Measurements from ENCODE around the gene SARDH. TPM values are rescaled to one million over a fixed set of nuclear protein-coding genes. Genes with fewer than 3 reads are reported as not detected.

Gene SARDH
- total and polyA plus RNA-seq, 2 of the 13 experiments (the other 11 are each of a cell fraction or from before 2014, with no cell fraction given), result 11.6 to 34.9 TPM

DNA sequence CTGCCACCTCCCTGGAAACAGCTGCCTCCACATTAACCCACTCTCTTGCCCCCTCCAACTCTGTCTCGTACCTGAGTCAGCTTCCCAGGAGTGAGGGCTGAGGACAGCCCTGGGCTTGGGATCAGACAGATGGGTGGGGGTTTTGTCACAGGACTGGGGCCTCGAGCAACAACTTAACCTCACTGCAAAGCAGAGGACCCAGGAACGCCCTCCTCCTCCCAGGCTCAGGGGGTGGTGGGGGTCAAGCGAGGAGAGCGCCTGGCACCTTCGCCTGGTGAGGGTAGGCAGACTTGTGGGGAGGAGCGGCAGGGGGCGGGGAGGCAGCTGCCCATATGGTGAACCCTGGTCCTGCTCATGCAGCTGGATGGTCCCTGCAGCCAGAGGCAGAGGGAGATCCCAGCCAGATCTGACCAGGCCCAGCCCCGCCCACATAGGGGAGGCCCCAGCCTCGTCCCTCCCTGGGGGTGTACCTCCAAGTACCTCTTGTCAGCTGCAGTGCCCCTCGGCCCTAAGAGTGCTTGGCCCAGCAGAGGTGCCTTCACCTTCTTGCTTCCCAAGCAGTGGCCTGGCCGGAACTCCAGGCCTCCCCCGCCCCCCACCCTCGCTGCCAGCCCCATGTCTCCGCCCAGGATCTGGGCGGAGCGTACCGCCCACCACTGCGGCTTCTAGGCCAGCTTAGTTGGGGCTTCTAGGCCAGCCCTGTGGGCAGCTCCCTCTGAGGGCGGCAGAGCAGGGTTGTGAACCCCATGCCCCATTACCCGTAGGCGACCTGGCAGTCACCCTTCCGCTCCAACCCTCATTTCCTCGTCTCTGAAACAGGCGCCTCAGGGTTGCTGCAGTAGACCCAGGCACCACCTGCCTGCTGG is at the start of gene SARDH (continued):
- peak; percentile 82 for TF ChIP-seq ZFY (CRISPR knock-in tag; IDR thresholded peaks at IDR 0.05)
- peak; percentile 81 for TF ChIP-seq SP4 (CRISPR knock-in tag; IDR thresholded peaks at IDR 0.05)
- no peak for TF ChIP-seq ZBTB1 (CRISPR knock-in tag; IDR thresholded peaks at IDR 0.05; ENCODE audit: borderline replicate concordance)
- TF ChIP-seq ZNF367 (CRISPR knock-in tag; IDR thresholded peaks at IDR 0.05; ENCODE audit: borderline replicate concordance), result no peak
- TF ChIP-seq, protein P1, sequence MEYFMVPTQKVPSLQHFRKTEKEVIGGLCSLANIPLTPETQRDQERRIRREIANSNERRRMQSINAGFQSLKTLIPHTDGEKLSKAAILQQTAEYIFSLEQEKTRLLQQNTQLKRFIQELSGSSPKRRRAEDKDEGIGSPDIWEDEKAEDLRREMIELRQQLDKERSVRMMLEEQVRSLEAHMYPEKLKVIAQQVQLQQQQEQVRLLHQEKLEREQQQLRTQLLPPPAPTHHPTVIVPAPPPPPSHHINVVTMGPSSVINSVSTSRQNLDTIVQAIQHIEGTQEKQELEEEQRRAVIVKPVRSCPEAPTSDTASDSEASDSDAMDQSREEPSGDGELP (IDR thresholded peaks at IDR 0.05; ENCODE audit: borderline replicate concordance, low read depth), result peak; percentile 94; the same call in 1 of the 2 replicates
- TF ChIP-seq ZBTB4 (CRISPR knock-in tag; IDR thresholded peaks at IDR 0.05; ENCODE audit: borderline replicate concordance), result 0 out of 2 replicates have a peak, but pooled peaks have one; percentile 20
- TF ChIP-seq HDAC1 (CRISPR knock-in tag; IDR thresholded peaks at IDR 0.05), result peak; percentile 53
- TF ChIP-seq ZNF225 (CRISPR knock-in tag; IDR thresholded peaks at IDR 0.05), result no peak
- peak; percentile 2; the same call in 1 of the 2 replicates for TF ChIP-seq ZC3H13 (CRISPR knock-in tag; IDR thresholded peaks at IDR 0.05)
- peak; percentile 84 for TF ChIP-seq POLR2G (IDR thresholded peaks at IDR 0.05; ENCODE audit: low read depth, low read length)
- TF ChIP-seq ZBTB21 (CRISPR knock-in tag; IDR thresholded peaks at IDR 0.05), result no peak
- peak; percentile 26 for TF ChIP-seq CTCF (CRISPR knock-in tag; IDR thresholded peaks at IDR 0.05)
- TF ChIP-seq, protein P2, sequence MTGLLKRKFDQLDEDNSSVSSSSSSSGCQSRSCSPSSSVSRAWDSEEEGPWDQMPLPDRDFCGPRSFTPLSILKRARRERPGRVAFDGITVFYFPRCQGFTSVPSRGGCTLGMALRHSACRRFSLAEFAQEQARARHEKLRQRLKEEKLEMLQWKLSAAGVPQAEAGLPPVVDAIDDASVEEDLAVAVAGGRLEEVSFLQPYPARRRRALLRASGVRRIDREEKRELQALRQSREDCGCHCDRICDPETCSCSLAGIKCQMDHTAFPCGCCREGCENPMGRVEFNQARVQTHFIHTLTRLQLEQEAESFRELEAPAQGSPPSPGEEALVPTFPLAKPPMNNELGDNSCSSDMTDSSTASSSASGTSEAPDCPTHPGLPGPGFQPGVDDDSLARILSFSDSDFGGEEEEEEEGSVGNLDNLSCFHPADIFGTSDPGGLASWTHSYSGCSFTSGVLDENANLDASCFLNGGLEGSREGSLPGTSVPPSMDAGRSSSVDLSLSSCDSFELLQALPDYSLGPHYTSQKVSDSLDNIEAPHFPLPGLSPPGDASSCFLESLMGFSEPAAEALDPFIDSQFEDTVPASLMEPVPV (CRISPR knock-in tag; IDR thresholded peaks at IDR 0.05), result 0 out of 2 replicates have a peak, but pooled peaks have one; percentile 7
- TF ChIP-seq ZNF761 (CRISPR knock-in tag; conservative IDR thresholded peaks at IDR 0.05), result 0 out of 2 replicates have a peak, but pooled peaks have one; percentile 41
- no peak for TF ChIP-seq ZNF34 (CRISPR knock-in tag; IDR thresholded peaks at IDR 0.05; ENCODE audit: borderline replicate concordance)
- TF ChIP-seq BCL6 (CRISPR knock-in tag; IDR thresholded peaks at IDR 0.05), result peak; percentile 62; the same call in 1 of the 2 replicates
- no peak for TF ChIP-seq CENPX (CRISPR knock-in tag; IDR thresholded peaks at IDR 0.05)
- TF ChIP-seq POLR2AphosphoS5 (IDR thresholded peaks at IDR 0.05; ENCODE audit: low read depth, low read length), result peak; percentile 87
- TF ChIP-seq ZFX (CRISPR knock-in tag; IDR thresholded peaks at IDR 0.05; ENCODE audit: low read depth), result peak; percentile 92
- TF ChIP-seq MAFK (conservative IDR thresholded peaks at IDR 0.05 in 1 of 2, IDR thresholded peaks at IDR 0.05 in 1 of 2; ENCODE audit: low read length in 2 of 2), result no peak
- TF ChIP-seq DNMT1 (CRISPR knock-in tag; IDR thresholded peaks at IDR 0.05), result 0 out of 2 replicates have a peak, but pooled peaks have one; percentile 37
- TF ChIP-seq STAT5B (CRISPR knock-in tag; IDR thresholded peaks at IDR 0.05), result no peak
